Panc1 (cell line): ENCODE measurements around the gene FRYL.

Experiments used
- CTCF ChIP-seq: fragments of 450-650 bp; IDR thresholded peaks from 2 replicates; pipeline ENCODE4 v1.5.1; 2017; ENCODE audit warnings: mild to moderate bottlenecking
- POLR2AphosphoS5 ChIP-seq: IDR thresholded peaks from 2 replicates; pipeline ENCODE4 v1.6.1; 2012; ENCODE audit warnings: mild to moderate bottlenecking, low read depth, low read length, moderate library complexity

- TF ChIP-seq CTCF = no peak
- TF ChIP-seq POLR2AphosphoS5 = no peak
These were observed 137.4 kb downstream of the FRYL start for GRCh38 chr4:48642421-48643374.
